ENCODE data around the gene CEP85.

Gene CEP85

GRCh38 chr1:26233903-26234643 is at the start of gene CEP85:
Gene CEP85 (plus strand): TSS chr1:26234200. CDS start chr1:26239784, 5,584 bp downstream.
- DNase-seq = peak; percentile 99

- no peak for DNase-seq
These were observed 49.1 kb upstream of the CEP85 start for GRCh38 chr1:26184883-26185282.

- no peak for DNase-seq
These were observed 46.1 kb upstream of the CEP85 start for GRCh38 chr1:26187882-26188281.

- no peak for DNase-seq
These were observed 45.5 kb upstream of the CEP85 start for GRCh38 chr1:26188477-26188876.

- DNase-seq = no peak
These were observed 44.7 kb upstream of the CEP85 start for GRCh38 chr1:26189331-26189730.

GRCh38 chr1:26189751-26190275 is 44.2 kb upstream of the CEP85 start:
- DNase-seq = no peak

GRCh38 chr1:26190373-26190987 is 43.5 kb upstream of the CEP85 start, which contains the start of gene CATSPER4:
Gene CATSPER4 (plus strand): TSS chr1:26190602. CDS start chr1:26190628, 26 bp downstream.
- peak; percentile 19 to 31 (median 25) for DNase-seq

- DNase-seq = no peak
These were observed 42.3 kb upstream of the CEP85 start for GRCh38 chr1:26191739-26192138.

GRCh38 chr1:26195805-26196204 is 38.2 kb upstream of the CEP85 start:
- no peak for DNase-seq

GRCh38 chr1:26197301-26197700 is 36.7 kb upstream of the CEP85 start:
- no peak for DNase-seq

GRCh38 chr1:26197813-26198212 is 36.2 kb upstream of the CEP85 start:
- no peak for DNase-seq

GRCh38 chr1:26200413-26200812 is 33.6 kb upstream of the CEP85 start:
- DNase-seq = no peak

GRCh38 chr1:26203642-26204318 is 30.2 kb upstream of the CEP85 start:
- DNase-seq = peak in 2 of 3 donors; percentile 6 to 24

GRCh38 chr1:26210147-26210870 is 23.7 kb upstream of the CEP85 start:
- DNase-seq = no peak

- no peak for DNase-seq
These were observed 21.3 kb upstream of the CEP85 start for GRCh38 chr1:26212726-26213125.

- DNase-seq = no peak
These were observed 20.6 kb upstream of the CEP85 start for GRCh38 chr1:26213335-26213905.

GRCh38 chr1:26215246-26215645 is 18.8 kb upstream of the CEP85 start:
- DNase-seq = no peak

- no peak for DNase-seq
These were observed 15.0 kb upstream of the CEP85 start for GRCh38 chr1:26218906-26219494.

- no peak for DNase-seq
These were observed 13.6 kb upstream of the CEP85 start for GRCh38 chr1:26220199-26220912.

GRCh38 chr1:26221094-26221493 is 12.9 kb upstream of the CEP85 start:
- DNase-seq = no peak

- no peak for DNase-seq
These were observed 9.4 kb upstream of the CEP85 start for GRCh38 chr1:26224606-26225005.

Data from suppressor macrophage treated with lipopolysaccharide for 1 hour (primary cell).